HG02763 (cell line): ENCODE data around the gene GSTM5.
A peak's percentile ranks its signal among the peaks of the same experiment; 100 is the strongest.
"Not testable (repeated sequence)": the region's sequence is repeated elsewhere in the genome, so short reads cannot be mapped to it uniquely, and the experiment has no call there.

ENCODE experiments used
- ATAC-seq: cut with Tn5 transposase; IDR thresholded peaks from one replicate; pipeline ENCODE4 v1.9.1; 2021; ENCODE audit warnings: mild to moderate bottlenecking, moderate library complexity; ENCODE audit not compliant: unreplicated experiment

GSTM5 gene

GRCh38 chr1:109711593-109712320 lies at the start of gene GSTM5:
Gene GSTM5, plus strand, starts transcription at chr1:109712251. Its CDS starts 62 bp downstream, at chr1:109712313.
- ATAC-seq = not testable (repeated sequence)

GRCh38 chr1:109664671-109665070 lies 47.4 kb upstream of the GSTM5 start:
- ATAC-seq = no peak

- ATAC-seq = peak; percentile 92
Measured at GRCh38 chr1:109667452-109668122, 44.5 kb upstream of the GSTM5 start, which contains the start of gene GSTM2. Gene GSTM2, plus strand, starts transcription at chr1:109668057. Its CDS starts 59 bp downstream, at chr1:109668116.

GRCh38 chr1:109668123-109668775 lies 43.8 kb upstream of the GSTM5 start:
- ATAC-seq = no peak

GRCh38 chr1:109669246-109669948 lies 42.7 kb upstream of the GSTM5 start:
- ATAC-seq = no peak

GRCh38 chr1:109669949-109670302 lies 42.1 kb upstream of the GSTM5 start:
- not testable (repeated sequence) for ATAC-seq

- no peak for ATAC-seq
Measured at GRCh38 chr1:109671067-109671466, 41.0 kb upstream of the GSTM5 start.

- ATAC-seq = not testable (repeated sequence)
Measured at GRCh38 chr1:109673861-109674260, 38.2 kb upstream of the GSTM5 start.

- not testable (repeated sequence) for ATAC-seq
Measured at GRCh38 chr1:109676683-109677381, 35.2 kb upstream of the GSTM5 start.

- no peak for ATAC-seq
Measured at GRCh38 chr1:109677459-109677858, 34.6 kb upstream of the GSTM5 start.

- ATAC-seq = not testable (repeated sequence)
Measured at GRCh38 chr1:109678637-109679036, 33.4 kb upstream of the GSTM5 start.

- not testable (repeated sequence) for ATAC-seq
Measured at GRCh38 chr1:109684777-109685176, 27.3 kb upstream of the GSTM5 start.

GRCh38 chr1:109685399-109685798 lies 26.7 kb upstream of the GSTM5 start:
- not testable (repeated sequence) for ATAC-seq

GRCh38 chr1:109685890-109686289 lies 26.2 kb upstream of the GSTM5 start:
- ATAC-seq = not testable (repeated sequence)

- not testable (repeated sequence) for ATAC-seq
Measured at GRCh38 chr1:109687109-109687508, 24.9 kb upstream of the GSTM5 start.

- no peak for ATAC-seq
Measured at GRCh38 chr1:109687641-109688499, 24.2 kb upstream of the GSTM5 start, which contains the start of gene GSTM1. Gene GSTM1, plus strand, starts transcription at chr1:109687817. Its CDS starts 57 bp downstream, at chr1:109687874.

- no peak for ATAC-seq
Measured at GRCh38 chr1:109689844-109690405, 22.1 kb upstream of the GSTM5 start.

- no peak for ATAC-seq
Measured at GRCh38 chr1:109691759-109692158, 20.3 kb upstream of the GSTM5 start.

GRCh38 chr1:109694400-109694799 lies 17.7 kb upstream of the GSTM5 start:
- not testable (repeated sequence) for ATAC-seq
